ENCODE results near the gene KAT7. TPM values are rescaled to one million over a fixed set of nuclear protein-coding genes. Genes with fewer than 3 reads are reported as not detected.
A peak's percentile ranks its signal among the peaks of the same experiment; 100 is the strongest.

The KAT7 gene
- total and polyA plus RNA-seq, 2 of the 8 experiments (the other 6 are each of a cell fraction or from before 2014, with no cell fraction given), result 90.9 to 139 TPM

DNA sequence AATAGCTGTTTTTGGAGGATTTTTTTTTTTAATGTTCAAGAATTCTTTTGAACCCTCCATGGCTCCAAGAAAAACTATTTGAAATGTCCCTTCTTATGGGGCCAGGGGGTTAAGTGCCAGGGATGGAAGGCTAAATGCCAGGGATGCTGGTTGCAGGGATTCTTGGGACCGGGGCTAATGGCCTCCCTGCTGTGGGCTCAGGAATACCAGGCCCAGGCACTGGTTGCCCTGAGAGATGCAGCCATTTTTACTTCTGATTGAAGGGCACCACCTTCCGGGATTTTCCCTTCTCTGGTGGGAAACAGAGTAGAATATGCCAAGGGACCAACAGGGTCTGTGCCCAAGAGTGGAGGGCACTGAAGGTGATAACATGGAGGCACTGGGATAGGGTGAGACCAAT, 10.9 kb upstream of the KAT7 start:
- no peak overlapping the region for H2AK5ac ChIP-seq (ENCODE audit: low read depth, low read length)
- DNase-seq (ENCODE audit: low read depth in 1 of 2, low spot score in 2 of 2) (no peak), FAIRE-seq (no peak)
- no peak overlapping the region for H3K4ac ChIP-seq (replicated peaks; ENCODE audit: insufficient read length, low read depth, low read length)
- H2BK15ac ChIP-seq (ENCODE audit: low read length), result no peak overlapping the region
- H3K27ac ChIP-seq (ENCODE audit: low read depth, low read length), result no peak overlapping the region
- H3K18ac ChIP-seq (ENCODE audit: extremely low read depth, low read length), result no peak overlapping the region
- no peak overlapping the region for H2BK5ac ChIP-seq (ENCODE audit: low read depth, low read length)
- ChIA-PET POLR2A (ENCODE audit: partially characterized antibody) (interaction anchor here (0.7 to 6.6 kb wide), 4 partner anchors 10 to 45 kb away, joined by 3 to 59 read pairs (median 13); partner anchors contain the start of genes FAM117A and KAT7), CTCF (ENCODE audit: partially characterized antibody) (interaction anchor here (0.6 to 2.5 kb wide), 7 partner anchors 11 to 220 kb away, joined by 3 to 12 read pairs (median 5); partner anchors contain the start of gene SLC35B1)
- H3K23me2 ChIP-seq (ENCODE audit: low read depth, low read length), result no peaks in the 10 kb centered on the region
- H3K23ac ChIP-seq (ENCODE audit: insufficient read length), result no peak overlapping the region
- H3K27me3 ChIP-seq (replicated peaks in 1 of 4; ENCODE audit: control insufficient read depth in 3 of 4, extremely low read depth in 1 of 4, insufficient read depth in 3 of 4, low read length in 3 of 4), result no peaks in the 10 kb centered on the region
- H4K91ac ChIP-seq (replicated peaks; ENCODE audit: insufficient read length, low read length), result no peak overlapping the region
- WGBS, 2 experiments (ENCODE audit: extremely low coverage in 1 of 2, insufficient coverage in 1 of 2, insufficient read length in 1 of 2, insufficient replicate concordance in 2 of 2, low coverage in 1 of 2, low lambda C conversion rate in 2 of 2, missing lambda C conversion rate in 1 of 2), result 83% methylated on average over 2 of the region's 2 CpGs; no CpG with 5 or more reads in 1 of the 2 experiments
- no peak overlapping the region for H3K4me3 ChIP-seq (ENCODE audit: extremely low read depth in 1 of 4, insufficient read depth in 2 of 4, low read depth in 3 of 4, low read length in 4 of 4)
- no peak overlapping the region for H2BK120ac ChIP-seq (replicated peaks; ENCODE audit: low read depth, low read length)
- no peak overlapping the region for H4K8ac ChIP-seq (ENCODE audit: extremely low read depth, insufficient read depth, low read length)
- peaks cover 0 to 3% (median 0%) of the 10 kb centered on the region in 4 experiments; a peak in 2 of 7 replicates for H3K4me1 ChIP-seq (replicated peaks in 1 of 4; ENCODE audit: control insufficient read depth in 3 of 4, insufficient read depth in 4 of 4, low read length in 3 of 4)
- H3K9ac ChIP-seq (replicated peaks in 1 of 4; ENCODE audit: extremely low read depth in 1 of 4, low read depth in 3 of 4, low read length in 3 of 4), result no peak overlapping the region
- H2AFZ ChIP-seq (ENCODE audit: low read length), result no peak overlapping the region
- no peaks in the 10 kb centered on the region for H4K20me1 ChIP-seq (replicated peaks in 1 of 2; ENCODE audit: control insufficient read depth in 1 of 2, insufficient read depth in 2 of 2, low read length in 2 of 2)
- H3K4me2 ChIP-seq (ENCODE audit: insufficient read depth in 1 of 2, low read depth in 2 of 2, low read length in 2 of 2), result no peak overlapping the region
- H2BK12ac ChIP-seq (ENCODE audit: low read depth, low read length), result no peak overlapping the region
- H3K36me3 ChIP-seq (ENCODE audit: control insufficient read depth in 2 of 4, insufficient read depth in 4 of 4, low read length in 3 of 4), result no peaks in the 10 kb centered on the region
- no peaks in the 10 kb centered on the region for H3K79me1 ChIP-seq (ENCODE audit: low read depth, low read length)
- no peak overlapping the region for H2BK20ac ChIP-seq (ENCODE audit: low read length)
- no peaks in the 10 kb centered on the region for H3K79me2 ChIP-seq (ENCODE audit: control insufficient read depth in 1 of 2, insufficient read depth in 2 of 2, low read length in 2 of 2)
- H3K9me3 ChIP-seq (ENCODE audit: insufficient read depth in 2 of 2, low read depth in 1 of 2, low read length in 1 of 2), result no peaks in the 10 kb centered on the region
- H3K14ac ChIP-seq (ENCODE audit: insufficient read length), result no peak overlapping the region
- H3K56ac ChIP-seq (replicated peaks; ENCODE audit: insufficient read length, low read depth, low read length), result no peak overlapping the region
- H4K5ac ChIP-seq (ENCODE audit: insufficient read length, low read depth, low read length), result no peak overlapping the region
- no peak for TF ChIP-seq POLR2AphosphoS5 (IDR thresholded peaks at IDR 0.05; ENCODE audit: low read depth, low read length)
- TF ChIP-seq RBBP5 (IDR thresholded peaks at IDR 0.05; ENCODE audit: borderline replicate concordance, low read depth, low read length), result no peak
- TF ChIP-seq TEAD4 (IDR thresholded peaks at IDR 0.05; ENCODE audit: low read depth, low read length), result 0 out of 2 replicates have a peak, but pooled peaks have one; percentile 6
- TF ChIP-seq, protein P1, sequence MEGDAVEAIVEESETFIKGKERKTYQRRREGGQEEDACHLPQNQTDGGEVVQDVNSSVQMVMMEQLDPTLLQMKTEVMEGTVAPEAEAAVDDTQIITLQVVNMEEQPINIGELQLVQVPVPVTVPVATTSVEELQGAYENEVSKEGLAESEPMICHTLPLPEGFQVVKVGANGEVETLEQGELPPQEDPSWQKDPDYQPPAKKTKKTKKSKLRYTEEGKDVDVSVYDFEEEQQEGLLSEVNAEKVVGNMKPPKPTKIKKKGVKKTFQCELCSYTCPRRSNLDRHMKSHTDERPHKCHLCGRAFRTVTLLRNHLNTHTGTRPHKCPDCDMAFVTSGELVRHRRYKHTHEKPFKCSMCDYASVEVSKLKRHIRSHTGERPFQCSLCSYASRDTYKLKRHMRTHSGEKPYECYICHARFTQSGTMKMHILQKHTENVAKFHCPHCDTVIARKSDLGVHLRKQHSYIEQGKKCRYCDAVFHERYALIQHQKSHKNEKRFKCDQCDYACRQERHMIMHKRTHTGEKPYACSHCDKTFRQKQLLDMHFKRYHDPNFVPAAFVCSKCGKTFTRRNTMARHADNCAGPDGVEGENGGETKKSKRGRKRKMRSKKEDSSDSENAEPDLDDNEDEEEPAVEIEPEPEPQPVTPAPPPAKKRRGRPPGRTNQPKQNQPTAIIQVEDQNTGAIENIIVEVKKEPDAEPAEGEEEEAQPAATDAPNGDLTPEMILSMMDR (IDR thresholded peaks at IDR 0.05; ENCODE audit: control extremely low read depth in 1 of 3, insufficient read depth in 1 of 3, low read depth in 1 of 3, low read length in 3 of 3), result no peak
- no peak for TF ChIP-seq SIRT6 (IDR thresholded peaks at IDR 0.05; ENCODE audit: low read length)
- no peak for TF ChIP-seq CBX8 (IDR thresholded peaks at IDR 0.05; ENCODE audit: borderline replicate concordance, low read depth, low read length)
- TF ChIP-seq YY1 (IDR thresholded peaks at IDR 0.05; ENCODE audit: low read depth, low read length), result peak; percentile 62; the same call in 1 of the 2 replicates
- TF ChIP-seq RNF2 (IDR thresholded peaks at IDR 0.05; ENCODE audit: borderline replicate concordance, low read depth, low read length, missing control alignments, poor library complexity, severe bottlenecking), result no peak
- no peak for TF ChIP-seq NRF1 (IDR thresholded peaks at IDR 0.05; ENCODE audit: low read depth, low read length)
- no peak for TF ChIP-seq SRF (IDR thresholded peaks at IDR 0.05; ENCODE audit: low read depth, low read length)
- no peak for TF ChIP-seq SUZ12 (IDR thresholded peaks at IDR 0.05; ENCODE audit: low read length)
- TF ChIP-seq JUN (IDR thresholded peaks at IDR 0.05; ENCODE audit: low read depth, low read length), result no peak

All from H1 (cell line).